ENCODE measurements around the gene PARD3.

The PARD3 gene

GRCh38 chr10:34786464-34786863 lies 28.6 kb downstream of the PARD3 start:
- no peaks in the 10 kb centered on the region for H3K27me3 ChIP-seq (ENCODE audit: control insufficient read depth in 1 of 2, insufficient read depth in 2 of 2, low read length in 2 of 2)
- no peaks in the 10 kb centered on the region for H3K9me3 ChIP-seq (ENCODE audit: control insufficient read depth in 1 of 2, low read length in 2 of 2)
- H3K36me3 ChIP-seq (ENCODE audit: control insufficient read depth in 1 of 2, insufficient read depth in 2 of 2, low read length in 2 of 2) = no peaks in the 10 kb centered on the region
- H3K9ac ChIP-seq (ENCODE audit: low read depth in 1 of 2, low read length in 2 of 2) = no peak overlapping the region
- H3K4me1 ChIP-seq (ENCODE audit: control insufficient read depth in 1 of 2, insufficient read depth in 2 of 2, low read length in 2 of 2) = peaks cover 11 to 17% of the 10 kb centered on the region in 2 donors
- H3K4me3 ChIP-seq (ENCODE audit: low read depth in 1 of 2, low read length in 2 of 2) = no peak overlapping the region
- no peak overlapping the region for H3K27ac ChIP-seq (ENCODE audit: low read depth, low read length)

DNA sequence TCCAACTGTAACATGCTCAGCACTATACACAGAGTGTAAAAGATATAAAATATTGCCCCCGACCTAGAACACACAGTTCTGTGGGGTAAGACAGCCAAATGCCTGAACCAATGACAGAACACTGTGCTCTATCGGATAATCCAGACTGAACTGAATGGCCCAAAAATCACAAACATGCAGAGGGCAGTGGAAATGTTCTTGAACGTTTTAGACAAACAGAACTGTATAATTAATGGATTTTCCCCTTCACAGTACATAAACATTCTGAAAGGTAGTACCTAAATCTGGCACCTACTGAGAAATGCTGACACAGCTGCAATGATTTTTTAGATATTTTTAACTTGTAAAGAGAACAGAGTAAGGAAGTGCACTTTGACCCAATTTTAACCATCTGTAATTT lies 33.4 kb downstream of the PARD3 start:
- H3K27ac ChIP-seq (ENCODE audit: low read depth, low read length) = no peak overlapping the region
- H3K36me3 ChIP-seq (ENCODE audit: control insufficient read depth in 1 of 2, insufficient read depth in 2 of 2, low read length in 2 of 2) = no peaks in the 10 kb centered on the region
- no peaks in the 10 kb centered on the region for H3K9me3 ChIP-seq (ENCODE audit: control insufficient read depth in 1 of 2, low read length in 2 of 2)
- H3K27me3 ChIP-seq (ENCODE audit: control insufficient read depth in 1 of 2, insufficient read depth in 2 of 2, low read length in 2 of 2) = no peaks in the 10 kb centered on the region
- H3K4me3 ChIP-seq (ENCODE audit: low read depth in 1 of 2, low read length in 2 of 2) = no peak overlapping the region
- H3K9ac ChIP-seq (ENCODE audit: low read depth in 1 of 2, low read length in 2 of 2) = no peak overlapping the region
- peaks cover 11 to 18% of the 10 kb centered on the region in 2 donors for H3K4me1 ChIP-seq (ENCODE audit: control insufficient read depth in 1 of 2, insufficient read depth in 2 of 2, low read length in 2 of 2)

DNA sequence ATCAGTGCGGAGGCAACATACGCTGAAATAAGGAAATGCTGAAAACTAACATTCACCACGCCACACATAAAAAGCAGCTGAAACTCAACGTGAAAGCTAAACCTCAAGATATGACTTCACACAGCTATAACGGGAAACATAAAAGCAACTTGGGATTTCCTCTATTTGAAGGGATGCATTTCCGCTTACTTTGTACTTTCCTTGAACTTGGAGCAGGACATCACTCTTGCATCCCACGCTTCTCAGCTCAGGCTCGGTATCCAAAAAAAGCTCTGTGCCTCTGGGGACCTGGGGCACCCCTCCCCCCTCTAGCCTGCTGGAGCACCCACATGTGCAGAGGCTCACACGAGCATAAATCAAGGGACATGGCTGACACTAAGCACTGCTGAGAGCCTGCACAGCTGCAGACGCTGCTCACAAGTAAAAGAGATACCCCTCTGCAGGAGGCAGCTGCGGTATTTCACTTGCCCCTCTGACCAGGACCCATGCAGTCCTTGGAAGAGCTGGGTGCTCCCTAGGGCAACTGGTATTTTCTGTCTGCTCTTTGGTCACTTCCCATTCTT lies 34.2 kb downstream of the PARD3 start:
- no peaks in the 10 kb centered on the region for H3K36me3 ChIP-seq (ENCODE audit: control insufficient read depth in 1 of 2, insufficient read depth in 2 of 2, low read length in 2 of 2)
- H3K4me1 ChIP-seq (ENCODE audit: control insufficient read depth in 1 of 2, insufficient read depth in 2 of 2, low read length in 2 of 2) = peaks cover 11 to 18% of the 10 kb centered on the region in 2 donors
- no peak overlapping the region for H3K9ac ChIP-seq (ENCODE audit: low read depth in 1 of 2, low read length in 2 of 2)
- no peaks in the 10 kb centered on the region for H3K27me3 ChIP-seq (ENCODE audit: control insufficient read depth in 1 of 2, insufficient read depth in 2 of 2, low read length in 2 of 2)
- peak overlapping the region in 1 of 2 donors; percentile 18 for H3K4me3 ChIP-seq (ENCODE audit: low read depth in 1 of 2, low read length in 2 of 2)
- no peak overlapping the region for H3K27ac ChIP-seq (ENCODE audit: low read depth, low read length)
- no peaks in the 10 kb centered on the region for H3K9me3 ChIP-seq (ENCODE audit: control insufficient read depth in 1 of 2, low read length in 2 of 2)

GRCh38 chr10:34778237-34778636 lies 36.9 kb downstream of the PARD3 start:
- no peak overlapping the region for H3K4me3 ChIP-seq (ENCODE audit: low read depth in 1 of 2, low read length in 2 of 2)
- no peaks in the 10 kb centered on the region for H3K36me3 ChIP-seq (ENCODE audit: control insufficient read depth in 1 of 2, insufficient read depth in 2 of 2, low read length in 2 of 2)
- H3K27ac ChIP-seq (ENCODE audit: low read depth, low read length) = no peak overlapping the region
- peaks cover 11 to 18% of the 10 kb centered on the region in 2 donors for H3K4me1 ChIP-seq (ENCODE audit: control insufficient read depth in 1 of 2, insufficient read depth in 2 of 2, low read length in 2 of 2)
- H3K9ac ChIP-seq (ENCODE audit: low read depth in 1 of 2, low read length in 2 of 2) = no peak overlapping the region
- no peaks in the 10 kb centered on the region for H3K27me3 ChIP-seq (ENCODE audit: control insufficient read depth in 1 of 2, insufficient read depth in 2 of 2, low read length in 2 of 2)
- no peaks in the 10 kb centered on the region for H3K9me3 ChIP-seq (ENCODE audit: control insufficient read depth in 1 of 2, low read length in 2 of 2)

DNA sequence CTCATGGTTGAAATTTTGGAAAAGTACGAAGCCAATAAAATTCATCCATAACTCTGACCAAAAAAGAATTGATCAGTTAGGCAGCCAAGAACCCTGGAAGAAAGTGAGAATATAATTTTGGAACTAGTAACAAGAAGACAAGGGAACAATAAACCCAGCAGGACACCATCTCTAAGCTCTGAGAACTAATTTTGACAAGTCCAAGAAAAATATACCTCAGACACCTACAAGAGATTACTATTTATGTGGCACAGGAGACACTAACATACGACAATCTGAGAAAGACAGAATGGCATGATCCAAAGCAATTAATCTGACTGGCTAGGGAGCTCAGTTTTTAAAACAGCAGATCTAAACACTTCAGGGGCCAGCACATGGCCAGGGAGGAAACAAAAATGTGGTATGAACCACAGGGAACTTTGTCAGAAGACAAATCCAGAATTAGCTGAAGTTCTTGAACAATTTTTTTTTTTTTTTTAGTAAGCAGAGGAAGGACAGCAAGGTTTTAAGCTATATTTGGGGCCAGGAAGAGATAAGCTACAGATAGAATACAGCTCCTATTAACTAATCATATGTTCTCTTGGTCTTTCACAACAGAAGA lies 38.9 kb downstream of the PARD3 start:
- H3K4me1 ChIP-seq (ENCODE audit: control insufficient read depth in 1 of 2, insufficient read depth in 2 of 2, low read length in 2 of 2) = peaks cover 4 to 7% of the 10 kb centered on the region in 2 donors
- H3K27ac ChIP-seq (ENCODE audit: low read depth, low read length) = no peak overlapping the region
- no peak overlapping the region for H3K4me3 ChIP-seq (ENCODE audit: low read depth in 1 of 2, low read length in 2 of 2)
- no peaks in the 10 kb centered on the region for H3K27me3 ChIP-seq (ENCODE audit: control insufficient read depth in 1 of 2, insufficient read depth in 2 of 2, low read length in 2 of 2)
- H3K36me3 ChIP-seq (ENCODE audit: control insufficient read depth in 1 of 2, insufficient read depth in 2 of 2, low read length in 2 of 2) = no peaks in the 10 kb centered on the region
- H3K9ac ChIP-seq (ENCODE audit: low read depth in 1 of 2, low read length in 2 of 2) = no peak overlapping the region
- no peaks in the 10 kb centered on the region for H3K9me3 ChIP-seq (ENCODE audit: control insufficient read depth in 1 of 2, low read length in 2 of 2)

GRCh38 chr10:34775044-34775637 lies 40.0 kb downstream of the PARD3 start:
- H3K4me1 ChIP-seq (ENCODE audit: control insufficient read depth in 1 of 2, insufficient read depth in 2 of 2, low read length in 2 of 2) = no peaks in the 10 kb centered on the region

GRCh38 chr10:34773636-34774630 lies 41.2 kb downstream of the PARD3 start:
- no peaks in the 10 kb centered on the region for H3K9me3 ChIP-seq (ENCODE audit: control insufficient read depth in 1 of 2, low read length in 2 of 2)
- H3K4me3 ChIP-seq (ENCODE audit: low read depth in 1 of 2, low read length in 2 of 2) = no peak overlapping the region
- no peak overlapping the region for H3K27ac ChIP-seq (ENCODE audit: low read depth, low read length)
- H3K36me3 ChIP-seq (ENCODE audit: control insufficient read depth in 1 of 2, insufficient read depth in 2 of 2, low read length in 2 of 2) = no peaks in the 10 kb centered on the region
- peaks cover 2 to 4% of the 10 kb centered on the region in 2 donors for H3K4me1 ChIP-seq (ENCODE audit: control insufficient read depth in 1 of 2, insufficient read depth in 2 of 2, low read length in 2 of 2)
- no peaks in the 10 kb centered on the region for H3K27me3 ChIP-seq (ENCODE audit: control insufficient read depth in 1 of 2, insufficient read depth in 2 of 2, low read length in 2 of 2)
- H3K9ac ChIP-seq (ENCODE audit: low read depth in 1 of 2, low read length in 2 of 2) = no peak overlapping the region

More at GRCh38 chr10:34775044-34775637, 40.0 kb downstream of the PARD3 start:
- Histone ChIP-seq H3K4me3 (ENCODE audit: low read depth in 1 of 2, low read length in 2 of 2) (no peak overlapping the region), H3K36me3 (ENCODE audit: control insufficient read depth in 1 of 2, insufficient read depth in 2 of 2, low read length in 2 of 2) (no peaks in the 10 kb centered on the region), H3K9ac (ENCODE audit: low read depth in 1 of 2, low read length in 2 of 2) (no peak overlapping the region), H3K9me3 (ENCODE audit: control insufficient read depth in 1 of 2, low read length in 2 of 2) (no peaks in the 10 kb centered on the region), H3K27me3 (ENCODE audit: control insufficient read depth in 1 of 2, insufficient read depth in 2 of 2, low read length in 2 of 2) (no peaks in the 10 kb centered on the region), H3K27ac (ENCODE audit: low read depth, low read length) (no peak overlapping the region)

GRCh38 chr10:34771525-34771924 lies 43.6 kb downstream of the PARD3 start:
- no peak overlapping the region for H3K9ac ChIP-seq (ENCODE audit: low read depth in 1 of 2, low read length in 2 of 2)
- peaks cover 10 to 19% of the 10 kb centered on the region in 2 donors for H3K4me1 ChIP-seq (ENCODE audit: control insufficient read depth in 1 of 2, insufficient read depth in 2 of 2, low read length in 2 of 2)
- no peaks in the 10 kb centered on the region for H3K27me3 ChIP-seq (ENCODE audit: control insufficient read depth in 1 of 2, insufficient read depth in 2 of 2, low read length in 2 of 2)
- H3K4me3 ChIP-seq (ENCODE audit: low read depth in 1 of 2, low read length in 2 of 2) = no peak overlapping the region
- no peaks in the 10 kb centered on the region for H3K36me3 ChIP-seq (ENCODE audit: control insufficient read depth in 1 of 2, insufficient read depth in 2 of 2, low read length in 2 of 2)
- H3K27ac ChIP-seq (ENCODE audit: low read depth, low read length) = no peak overlapping the region
- no peaks in the 10 kb centered on the region for H3K9me3 ChIP-seq (ENCODE audit: control insufficient read depth in 1 of 2, low read length in 2 of 2)

DNA sequence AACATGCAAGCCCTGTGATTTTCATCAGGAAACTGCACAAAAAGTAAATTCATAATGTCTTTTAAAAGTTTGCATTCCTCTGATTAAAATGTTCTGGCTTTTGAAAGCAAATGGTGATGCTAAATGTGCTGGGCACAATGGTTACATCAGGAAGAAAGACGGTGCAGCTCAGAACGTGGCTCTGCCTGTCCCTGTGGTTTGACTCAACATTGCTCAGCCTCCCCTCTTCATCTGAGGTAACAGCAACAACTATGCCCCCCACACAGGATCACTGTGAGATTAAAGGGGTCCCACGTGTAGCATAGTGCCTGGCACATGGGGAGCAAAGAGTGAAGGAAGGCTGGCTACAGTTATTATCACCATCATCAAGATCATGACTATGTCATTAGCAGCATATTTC lies 44.0 kb downstream of the PARD3 start:
- Histone ChIP-seq H3K4me1 (ENCODE audit: control insufficient read depth in 1 of 2, insufficient read depth in 2 of 2, low read length in 2 of 2) (peaks cover 12 to 20% of the 10 kb centered on the region in 2 donors), H3K9ac (ENCODE audit: low read depth in 1 of 2, low read length in 2 of 2) (no peak overlapping the region), H3K36me3 (ENCODE audit: control insufficient read depth in 1 of 2, insufficient read depth in 2 of 2, low read length in 2 of 2) (no peaks in the 10 kb centered on the region), H3K27ac (ENCODE audit: low read depth, low read length) (no peak overlapping the region), H3K9me3 (ENCODE audit: control insufficient read depth in 1 of 2, low read length in 2 of 2) (no peaks in the 10 kb centered on the region), H3K4me3 (ENCODE audit: low read depth in 1 of 2, low read length in 2 of 2) (no peak overlapping the region), H3K27me3 (ENCODE audit: control insufficient read depth in 1 of 2, insufficient read depth in 2 of 2, low read length in 2 of 2) (no peaks in the 10 kb centered on the region)

DNA sequence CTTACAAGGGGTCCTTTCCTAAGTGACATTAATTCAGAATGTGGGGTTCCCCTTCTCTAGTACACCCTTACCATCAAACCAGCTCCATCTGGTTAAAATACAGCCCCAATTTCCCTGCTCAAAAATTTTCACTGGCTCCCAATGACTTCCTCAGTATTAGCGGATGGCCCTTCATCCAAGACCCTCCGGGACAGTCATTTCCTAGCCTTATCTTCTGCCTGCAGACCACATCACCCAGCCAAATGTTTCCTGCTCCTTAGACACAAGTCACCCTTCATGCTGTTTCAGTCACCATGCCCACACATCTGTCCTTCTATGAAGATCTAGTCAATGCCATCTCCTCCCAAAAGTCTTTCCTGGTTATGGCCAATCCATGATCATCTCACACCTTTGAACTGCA lies 45.2 kb downstream of the PARD3 start:
- Histone ChIP-seq H3K36me3 (ENCODE audit: control insufficient read depth in 1 of 2, insufficient read depth in 2 of 2, low read length in 2 of 2) (no peaks in the 10 kb centered on the region), H3K27me3 (ENCODE audit: control insufficient read depth in 1 of 2, insufficient read depth in 2 of 2, low read length in 2 of 2) (no peaks in the 10 kb centered on the region), H3K9me3 (ENCODE audit: control insufficient read depth in 1 of 2, low read length in 2 of 2) (no peaks in the 10 kb centered on the region), H3K4me1 (ENCODE audit: control insufficient read depth in 1 of 2, insufficient read depth in 2 of 2, low read length in 2 of 2) (peaks cover 18 to 25% of the 10 kb centered on the region in 2 donors), H3K9ac (ENCODE audit: low read depth in 1 of 2, low read length in 2 of 2) (no peak overlapping the region), H3K4me3 (ENCODE audit: low read depth in 1 of 2, low read length in 2 of 2) (no peak overlapping the region), H3K27ac (ENCODE audit: low read depth, low read length) (no peak overlapping the region)

Data from duodenal mucosa (tissue), 2 donors.